Lower lobe of right lung (tissue), 2 donors: ENCODE data around the gene DIP2C. TPM values are rescaled to one million over a fixed set of nuclear protein-coding genes. Genes with fewer than 3 reads are reported as not detected.

Source experiments
- ATAC-seq, 2 donors: fragments of 200-7000 bp; cut with Tn5 transposase; one replicate each; pipeline ENCODE4 v1.9.1; 2020 to 2022; ENCODE audit warnings: mild to moderate bottlenecking in 2 of 2, moderate library complexity in 2 of 2
- DNase-seq: peaks from one replicate; pipeline ENCODE4 v3.0.0-alpha.2; 2020
- H3K27ac ChIP-seq: fragments of 200-600 bp; one replicate; pipeline ENCODE4 v1.8.0; 2022
- H3K27me3 ChIP-seq: fragments of 200-600 bp; one replicate; pipeline ENCODE4 v1.8.0; 2022; ENCODE audit warnings: low read depth
- H3K36me3 ChIP-seq: fragments of 200-600 bp; one replicate; pipeline ENCODE4 v1.8.0; 2022; ENCODE audit warnings: mild to moderate bottlenecking
- H3K4me1 ChIP-seq: fragments of 200-600 bp; one replicate; pipeline ENCODE4 v1.8.0; 2022
- H3K4me3 ChIP-seq: fragments of 200-600 bp; one replicate; pipeline ENCODE4 v1.8.0; 2022; ENCODE audit warnings: mild to moderate bottlenecking
- H3K9me3 ChIP-seq: fragments of 200-600 bp; one replicate; pipeline ENCODE4 v1.8.0; 2022
- intact Hi-C: fragments of 100-400 bp; cut with DNase I; formaldehyde crosslinking; loops from one replicate; pipeline ENCODE4 v1.11.0; 2022
- total RNA-seq: library from RNA; stranded (reverse); fragmentation: NEBNext Ultra II Directional; extraction: Animal tissue kit (Norgen Biotek cat#: 25700); gene quantifications from one replicate; pipeline ENCODE4 v1.2.1, GENCODE V29; 2021
- TF ChIP-seq, protein P1 (sequence below): fragments of 200-600 bp; IDR thresholded peaks from one replicate; pipeline ENCODE4 v1.8.0; 2022; ENCODE audit warnings: antibody characterized with exemption, mild to moderate bottlenecking
- donor health status: DM: no; HTN: yes; CAD: no; lungs with severe emphysema.

The DIP2C gene
- total RNA-seq, 1 donor from 2014 or later: 15.1 TPM

- Histone ChIP-seq H3K27ac (no peak overlapping the region), H3K9me3 (no peaks in the 10 kb centered on the region), H3K4me3 (no peak overlapping the region), H3K27me3 (no peaks in the 10 kb centered on the region), H3K36me3 (peaks cover 64% of the 10 kb centered on the region), H3K4me1 (no peaks in the 10 kb centered on the region)
- intact Hi-C loops: no loop called here
- ATAC-seq: no peak
- TF ChIP-seq, protein P1, sequence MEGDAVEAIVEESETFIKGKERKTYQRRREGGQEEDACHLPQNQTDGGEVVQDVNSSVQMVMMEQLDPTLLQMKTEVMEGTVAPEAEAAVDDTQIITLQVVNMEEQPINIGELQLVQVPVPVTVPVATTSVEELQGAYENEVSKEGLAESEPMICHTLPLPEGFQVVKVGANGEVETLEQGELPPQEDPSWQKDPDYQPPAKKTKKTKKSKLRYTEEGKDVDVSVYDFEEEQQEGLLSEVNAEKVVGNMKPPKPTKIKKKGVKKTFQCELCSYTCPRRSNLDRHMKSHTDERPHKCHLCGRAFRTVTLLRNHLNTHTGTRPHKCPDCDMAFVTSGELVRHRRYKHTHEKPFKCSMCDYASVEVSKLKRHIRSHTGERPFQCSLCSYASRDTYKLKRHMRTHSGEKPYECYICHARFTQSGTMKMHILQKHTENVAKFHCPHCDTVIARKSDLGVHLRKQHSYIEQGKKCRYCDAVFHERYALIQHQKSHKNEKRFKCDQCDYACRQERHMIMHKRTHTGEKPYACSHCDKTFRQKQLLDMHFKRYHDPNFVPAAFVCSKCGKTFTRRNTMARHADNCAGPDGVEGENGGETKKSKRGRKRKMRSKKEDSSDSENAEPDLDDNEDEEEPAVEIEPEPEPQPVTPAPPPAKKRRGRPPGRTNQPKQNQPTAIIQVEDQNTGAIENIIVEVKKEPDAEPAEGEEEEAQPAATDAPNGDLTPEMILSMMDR: no peak
- DNase-seq: no peak
Measured at GRCh38 chr10:356452-356851, 333.0 kb downstream of the DIP2C start.

GRCh38 chr10:354901-355617 is 334.4 kb downstream of the DIP2C start:
- peaks cover 57% of the 10 kb centered on the region for H3K36me3 ChIP-seq
- DNase-seq (no peak), ATAC-seq (no peak)
- TF ChIP-seq, protein P1: no peak
- H3K27ac ChIP-seq: no peak overlapping the region
- no peaks in the 10 kb centered on the region for H3K4me1 ChIP-seq
- intact Hi-C loops: no loop called here
- H3K4me3 ChIP-seq: no peak overlapping the region
- no peaks in the 10 kb centered on the region for H3K9me3 ChIP-seq
- no peaks in the 10 kb centered on the region for H3K27me3 ChIP-seq

- intact Hi-C loops: no loop called here
- peaks cover 58% of the 10 kb centered on the region for H3K36me3 ChIP-seq
- ATAC-seq (no peak), DNase-seq (no peak)
- H3K27me3 ChIP-seq: no peaks in the 10 kb centered on the region
- H3K4me3 ChIP-seq: no peak overlapping the region
- H3K27ac ChIP-seq: no peak overlapping the region
- H3K9me3 ChIP-seq: no peaks in the 10 kb centered on the region
- no peaks in the 10 kb centered on the region for H3K4me1 ChIP-seq
- TF ChIP-seq, protein P1: no peak
Measured at GRCh38 chr10:352476-353235, 336.8 kb downstream of the DIP2C start.

DNA sequence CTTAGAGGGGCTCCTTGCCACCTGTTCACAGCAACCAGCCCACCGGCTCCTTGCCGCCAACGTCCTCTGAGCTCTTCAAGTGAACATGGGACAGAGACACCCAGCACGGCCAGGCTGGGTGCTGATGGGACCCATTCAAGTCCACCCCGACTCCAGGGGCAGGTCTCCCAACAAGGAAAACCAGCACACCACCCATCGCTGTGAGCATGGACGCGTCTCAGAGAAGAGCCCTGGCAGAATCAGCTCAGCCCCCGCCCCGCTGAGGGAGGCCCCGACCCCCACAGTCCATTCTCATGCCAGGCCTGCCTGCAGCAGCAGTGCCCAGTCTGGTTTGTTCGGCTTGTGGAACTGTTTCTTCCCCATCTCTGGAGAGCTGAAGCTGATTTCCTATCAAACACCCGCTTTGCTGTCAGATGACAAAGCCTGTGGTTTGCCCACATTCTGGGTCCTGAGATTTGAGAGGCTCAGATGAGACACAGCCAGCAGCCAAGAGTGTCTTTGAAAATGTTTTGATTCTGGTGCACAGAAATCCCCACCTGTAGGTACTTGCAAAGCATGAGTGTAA is 337.6 kb downstream of the DIP2C start:
- intact Hi-C loops: no loop called here
- Histone ChIP-seq H3K4me1 (no peaks in the 10 kb centered on the region), H3K27me3 (no peaks in the 10 kb centered on the region), H3K27ac (no peak overlapping the region), H3K4me3 (no peak overlapping the region), H3K9me3 (no peaks in the 10 kb centered on the region), H3K36me3 (peaks cover 50% of the 10 kb centered on the region)
- TF ChIP-seq, protein P1: no peak
- DNase-seq (no peak), ATAC-seq (no peak)

- Histone ChIP-seq H3K4me1 (no peaks in the 10 kb centered on the region), H3K27ac (no peak overlapping the region), H3K9me3 (no peaks in the 10 kb centered on the region), H3K36me3 (peaks cover 45% of the 10 kb centered on the region), H3K27me3 (no peaks in the 10 kb centered on the region), H3K4me3 (no peak overlapping the region)
- DNase-seq (no peak), ATAC-seq (no peak)
- intact Hi-C loops: no loop called here
- TF ChIP-seq, protein P1: no peak
Measured at GRCh38 chr10:350981-351501, 338.4 kb downstream of the DIP2C start.
